ENCODE data around the gene TP63. TPM values are rescaled to one million over a fixed set of nuclear protein-coding genes. Genes with fewer than 3 reads are reported as not detected.
A peak's percentile ranks its signal among the peaks of the same experiment; 100 is the strongest.

TP63 gene
- polyA plus RNA-seq, 3 donors = not detected

DNA sequence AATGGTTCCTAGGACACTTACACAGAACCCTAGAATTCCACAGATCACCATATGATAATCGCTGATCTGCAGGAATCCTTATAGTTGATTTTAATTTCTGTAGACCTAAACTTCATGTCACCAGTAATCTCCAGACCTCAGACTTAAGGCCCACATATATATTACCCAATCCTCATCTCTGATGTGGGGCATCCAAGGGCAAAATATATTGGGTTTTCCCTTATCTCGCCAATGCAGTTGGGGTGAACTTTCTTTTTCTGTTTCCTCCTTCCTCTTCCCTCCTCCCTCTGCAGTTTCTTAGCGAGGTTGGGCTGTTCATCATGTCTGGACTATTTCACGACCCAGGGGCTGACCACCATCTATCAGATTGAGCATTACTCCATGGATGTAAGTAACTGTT, 259.3 kb downstream of the TP63 start:
- no peaks in the 10 kb centered on the region for H3K36me3 ChIP-seq (replicated peaks in 1 of 2; ENCODE audit: control insufficient read depth in 1 of 2, insufficient read depth in 2 of 2, low read length in 2 of 2)
- peaks cover 0 to 1% (median 0%) of the 10 kb centered on the region in 3 donors for H3K27me3 Mint-ChIP-seq (ENCODE audit: low read depth in 3 of 3)
- no peaks in the 10 kb centered on the region for H3K79me2 ChIP-seq (ENCODE audit: insufficient read depth, low read length)
- H3K4me3 Mint-ChIP-seq = no peak overlapping the region
- H3K9me3 Mint-ChIP-seq = peaks cover 0 to 9% (median 4%) of the 10 kb centered on the region in 7 donors
- H3K27ac Mint-ChIP-seq = peak overlapping the region in 1 of 7 donors; percentile 16
- no peaks in the 10 kb centered on the region for H4K20me1 ChIP-seq (ENCODE audit: insufficient read depth, low read length)
- no peaks in the 10 kb centered on the region for H3K27me3 ChIP-seq (ENCODE audit: control insufficient read depth in 2 of 2, insufficient read depth in 2 of 2, low read length in 2 of 2)
- no peaks in the 10 kb centered on the region for H3K4me1 Mint-ChIP-seq
- H3K9me3 ChIP-seq (replicated peaks in 1 of 2; ENCODE audit: control insufficient read depth in 1 of 2, insufficient read depth in 1 of 2, low read length in 2 of 2) = no peaks in the 10 kb centered on the region
- WGBS (ENCODE audit: insufficient coverage) = no CpG with 5 or more reads among the region's 4 CpGs
- no peak for DNase-seq
- TF ChIP-seq, protein P1, sequence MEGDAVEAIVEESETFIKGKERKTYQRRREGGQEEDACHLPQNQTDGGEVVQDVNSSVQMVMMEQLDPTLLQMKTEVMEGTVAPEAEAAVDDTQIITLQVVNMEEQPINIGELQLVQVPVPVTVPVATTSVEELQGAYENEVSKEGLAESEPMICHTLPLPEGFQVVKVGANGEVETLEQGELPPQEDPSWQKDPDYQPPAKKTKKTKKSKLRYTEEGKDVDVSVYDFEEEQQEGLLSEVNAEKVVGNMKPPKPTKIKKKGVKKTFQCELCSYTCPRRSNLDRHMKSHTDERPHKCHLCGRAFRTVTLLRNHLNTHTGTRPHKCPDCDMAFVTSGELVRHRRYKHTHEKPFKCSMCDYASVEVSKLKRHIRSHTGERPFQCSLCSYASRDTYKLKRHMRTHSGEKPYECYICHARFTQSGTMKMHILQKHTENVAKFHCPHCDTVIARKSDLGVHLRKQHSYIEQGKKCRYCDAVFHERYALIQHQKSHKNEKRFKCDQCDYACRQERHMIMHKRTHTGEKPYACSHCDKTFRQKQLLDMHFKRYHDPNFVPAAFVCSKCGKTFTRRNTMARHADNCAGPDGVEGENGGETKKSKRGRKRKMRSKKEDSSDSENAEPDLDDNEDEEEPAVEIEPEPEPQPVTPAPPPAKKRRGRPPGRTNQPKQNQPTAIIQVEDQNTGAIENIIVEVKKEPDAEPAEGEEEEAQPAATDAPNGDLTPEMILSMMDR (IDR thresholded peaks at IDR 0.05) = no peak
- intact Hi-C loops (cut with micrococcal nuclease) = no loop called here
- H3K36me3 Mint-ChIP-seq = no peaks in the 10 kb centered on the region
- H3K4me2 ChIP-seq (replicated peaks; ENCODE audit: extremely low read depth, low read length, poor library complexity, severe bottlenecking) = no peak overlapping the region
- no peak overlapping the region for H3K4me3 ChIP-seq (replicated peaks in 1 of 3; ENCODE audit: low read depth in 2 of 3, low read length in 3 of 3)
- no peak overlapping the region for H3K9ac ChIP-seq (ENCODE audit: insufficient read depth, low read length, poor library complexity, severe bottlenecking)
- H3K27ac ChIP-seq (ENCODE audit: low read depth in 1 of 2, low read length in 2 of 2) = no peak overlapping the region
- H3K4me1 ChIP-seq (ENCODE audit: control insufficient read depth in 1 of 2, insufficient read depth in 2 of 2, low read length in 2 of 2) = no peaks in the 10 kb centered on the region
- H2AFZ ChIP-seq (ENCODE audit: insufficient read depth, low read depth, low read length, poor library complexity, severe bottlenecking) = no peak overlapping the region

GRCh38 chr3:189896533-189896932, 265.3 kb downstream of the TP63 start:
- H3K36me3 ChIP-seq (replicated peaks in 1 of 2; ENCODE audit: control insufficient read depth in 1 of 2, insufficient read depth in 2 of 2, low read length in 2 of 2) = no peaks in the 10 kb centered on the region
- no peak overlapping the region for H3K9ac ChIP-seq (ENCODE audit: insufficient read depth, low read length, poor library complexity, severe bottlenecking)
- no peak overlapping the region for H3K4me3 ChIP-seq (replicated peaks in 1 of 3; ENCODE audit: low read depth in 2 of 3, low read length in 3 of 3)
- H3K9me3 ChIP-seq (replicated peaks in 1 of 2; ENCODE audit: control insufficient read depth in 1 of 2, insufficient read depth in 1 of 2, low read length in 2 of 2) = no peaks in the 10 kb centered on the region
- no peak overlapping the region for H3K27ac Mint-ChIP-seq
- no peaks in the 10 kb centered on the region for H4K20me1 ChIP-seq (ENCODE audit: insufficient read depth, low read length)
- peaks cover 3% of the 10 kb centered on the region for H3K4me1 Mint-ChIP-seq
- H3K27ac ChIP-seq (ENCODE audit: low read depth in 1 of 2, low read length in 2 of 2) = no peak overlapping the region
- no peaks in the 10 kb centered on the region for H3K27me3 ChIP-seq (ENCODE audit: control insufficient read depth in 2 of 2, insufficient read depth in 2 of 2, low read length in 2 of 2)
- H3K4me3 Mint-ChIP-seq = no peak overlapping the region
- 100% methylated on average over 1 of the region's 3 CpGs for WGBS (ENCODE audit: insufficient coverage)
- no peaks in the 10 kb centered on the region for H3K36me3 Mint-ChIP-seq
- H3K4me1 ChIP-seq (ENCODE audit: control insufficient read depth in 1 of 2, insufficient read depth in 2 of 2, low read length in 2 of 2) = no peaks in the 10 kb centered on the region
- no peak overlapping the region for H3K4me2 ChIP-seq (replicated peaks; ENCODE audit: extremely low read depth, low read length, poor library complexity, severe bottlenecking)
- no peak for DNase-seq
- H3K79me2 ChIP-seq (ENCODE audit: insufficient read depth, low read length) = no peaks in the 10 kb centered on the region
- TF ChIP-seq, protein P1 (IDR thresholded peaks at IDR 0.05) = no peak
- no peak overlapping the region for H2AFZ ChIP-seq (ENCODE audit: insufficient read depth, low read depth, low read length, poor library complexity, severe bottlenecking)
- intact Hi-C loops (cut with micrococcal nuclease) = no loop called here
- H3K27me3 Mint-ChIP-seq (ENCODE audit: low read depth in 3 of 3) = no peaks in the 10 kb centered on the region
- H3K9me3 Mint-ChIP-seq = peaks cover 0 to 7% (median 2%) of the 10 kb centered on the region in 7 donors

All from CD14-positive monocyte (primary cell).